ENCODE data around the gene TEX48.

Gene TEX48

GRCh38 chr9:114690308-114690707 is 8.3 kb upstream of the TEX48 start:
- Histone ChIP-seq H3K4me3 (ENCODE audit: low read depth, low read length) (no peak overlapping the region), H4K8ac (ENCODE audit: low read depth, low read length) (no peak overlapping the region)

GRCh38 chr9:114689813-114690212 is 7.8 kb upstream of the TEX48 start:
- no peak overlapping the region for H2AK5ac ChIP-seq (ENCODE audit: low read length)
- no peak overlapping the region for H3K4ac ChIP-seq (ENCODE audit: low read depth, low read length)
- H3K18ac ChIP-seq (ENCODE audit: low read length), result no peak overlapping the region
- no peak overlapping the region for H3K14ac ChIP-seq (ENCODE audit: low read length)
- peaks cover 2% of the 10 kb centered on the region for H3K79me1 ChIP-seq (ENCODE audit: low read length)
- no peaks in the 10 kb centered on the region for H3K9me3 ChIP-seq (ENCODE audit: insufficient read depth, low read depth, low read length)
- H2BK120ac ChIP-seq (ENCODE audit: insufficient read depth, low read length, poor library complexity), result no peak overlapping the region
- no peak overlapping the region for H2AFZ ChIP-seq (ENCODE audit: insufficient read depth, low read length, poor library complexity)
- DNase-seq, result no peak
- H3K27me3 ChIP-seq (ENCODE audit: insufficient read depth, low read length), result no peaks in the 10 kb centered on the region
- peaks cover 0 to 2% of the 10 kb centered on the region in 2 experiments for H3K4me1 ChIP-seq (ENCODE audit: control insufficient read depth in 1 of 2, insufficient read depth in 2 of 2, low read length in 2 of 2)
- no peak overlapping the region for H3K4me3 ChIP-seq (ENCODE audit: low read depth, low read length)
- no peaks in the 10 kb centered on the region for H3K79me2 ChIP-seq (ENCODE audit: control insufficient read depth, insufficient read depth, low read length, poor library complexity)
- H3K4me2 ChIP-seq (ENCODE audit: low read length), result no peak overlapping the region
- H3K36me3 ChIP-seq (ENCODE audit: control insufficient read depth in 1 of 2, insufficient read depth in 2 of 2, low read length in 2 of 2), result no peaks in the 10 kb centered on the region
- H4K91ac ChIP-seq (ENCODE audit: low read depth, low read length), result no peak overlapping the region
- whole genome bisulfite sequencing (ENCODE audit: extremely low coverage, insufficient coverage, insufficient read length), result no CpG with 5 or more reads among the region's 7 CpGs
- no peak overlapping the region for H4K12ac ChIP-seq (ENCODE audit: low read depth, low read length)
- H4K8ac ChIP-seq (ENCODE audit: low read depth, low read length), result no peak overlapping the region
- H2BK5ac ChIP-seq (ENCODE audit: low read depth, low read length, poor library complexity), result no peak overlapping the region
- H3K23ac ChIP-seq (ENCODE audit: low read length), result no peak overlapping the region
- no peak overlapping the region for H3K27ac ChIP-seq (ENCODE audit: low read depth, low read length)
- H3K9ac ChIP-seq (ENCODE audit: low read length), result no peak overlapping the region
- H2BK12ac ChIP-seq (ENCODE audit: low read length), result no peak overlapping the region

More at GRCh38 chr9:114690308-114690707, 8.3 kb upstream of the TEX48 start:
- Histone ChIP-seq H3K14ac (ENCODE audit: low read length) (no peak overlapping the region), H3K27ac (ENCODE audit: low read depth, low read length) (no peak overlapping the region), H4K12ac (ENCODE audit: low read depth, low read length) (no peak overlapping the region), H4K91ac (ENCODE audit: low read depth, low read length) (no peak overlapping the region), H3K23ac (ENCODE audit: low read length) (no peak overlapping the region), H3K36me3 (ENCODE audit: control insufficient read depth in 1 of 2, insufficient read depth in 2 of 2, low read length in 2 of 2) (no peaks in the 10 kb centered on the region), H2AK5ac (ENCODE audit: low read length) (no peak overlapping the region), H3K18ac (ENCODE audit: low read length) (no peak overlapping the region), H3K79me2 (ENCODE audit: control insufficient read depth, insufficient read depth, low read length, poor library complexity) (no peaks in the 10 kb centered on the region), H3K4ac (ENCODE audit: low read depth, low read length) (no peak overlapping the region), H3K4me2 (ENCODE audit: low read length) (no peak overlapping the region), H2BK120ac (ENCODE audit: insufficient read depth, low read length, poor library complexity) (no peak overlapping the region), H3K79me1 (ENCODE audit: low read length) (peaks cover 2% of the 10 kb centered on the region), H2BK5ac (ENCODE audit: low read depth, low read length, poor library complexity) (no peak overlapping the region), H3K4me1 (ENCODE audit: control insufficient read depth in 1 of 2, insufficient read depth in 2 of 2, low read length in 2 of 2) (peaks cover 0 to 2% of the 10 kb centered on the region in 2 experiments), H3K27me3 (ENCODE audit: insufficient read depth, low read length) (no peaks in the 10 kb centered on the region), H2AFZ (ENCODE audit: insufficient read depth, low read length, poor library complexity) (no peak overlapping the region), H2BK12ac (ENCODE audit: low read length) (no peak overlapping the region), H3K9me3 (ENCODE audit: insufficient read depth, low read depth, low read length) (no peaks in the 10 kb centered on the region), H3K9ac (ENCODE audit: low read length) (no peak overlapping the region)
- WGBS (ENCODE audit: extremely low coverage, insufficient coverage, insufficient read length), result no CpG with 5 or more reads among the region's 4 CpGs
- DNase-seq, result no peak

- Histone ChIP-seq H3K79me1 (ENCODE audit: low read length) (peaks cover 2% of the 10 kb centered on the region), H3K23ac (ENCODE audit: low read length) (no peak overlapping the region), H2BK12ac (ENCODE audit: low read length) (no peak overlapping the region), H3K4me3 (ENCODE audit: low read depth, low read length) (no peak overlapping the region), H2BK5ac (ENCODE audit: low read depth, low read length, poor library complexity) (no peak overlapping the region), H4K8ac (ENCODE audit: low read depth, low read length) (no peak overlapping the region), H3K14ac (ENCODE audit: low read length) (no peak overlapping the region), H3K4me1 (ENCODE audit: control insufficient read depth in 1 of 2, insufficient read depth in 2 of 2, low read length in 2 of 2) (peaks cover 0 to 2% of the 10 kb centered on the region in 2 experiments), H3K27me3 (ENCODE audit: insufficient read depth, low read length) (no peaks in the 10 kb centered on the region), H3K4me2 (ENCODE audit: low read length) (no peak overlapping the region), H3K9me3 (ENCODE audit: insufficient read depth, low read depth, low read length) (no peaks in the 10 kb centered on the region), H2AFZ (ENCODE audit: insufficient read depth, low read length, poor library complexity) (no peak overlapping the region), H3K36me3 (ENCODE audit: control insufficient read depth in 1 of 2, insufficient read depth in 2 of 2, low read length in 2 of 2) (no peaks in the 10 kb centered on the region), H2BK120ac (ENCODE audit: insufficient read depth, low read length, poor library complexity) (no peak overlapping the region), H4K91ac (ENCODE audit: low read depth, low read length) (no peak overlapping the region), H4K12ac (ENCODE audit: low read depth, low read length) (no peak overlapping the region), H3K79me2 (ENCODE audit: control insufficient read depth, insufficient read depth, low read length, poor library complexity) (no peaks in the 10 kb centered on the region), H3K27ac (ENCODE audit: low read depth, low read length) (no peak overlapping the region), H3K18ac (ENCODE audit: low read length) (no peak overlapping the region), H3K9ac (ENCODE audit: low read length) (no peak overlapping the region), H2AK5ac (ENCODE audit: low read length) (no peak overlapping the region), H3K4ac (ENCODE audit: low read depth, low read length) (no peak overlapping the region)
- WGBS (ENCODE audit: extremely low coverage, insufficient coverage, insufficient read length), result no CpG with 5 or more reads among the region's 3 CpGs
- no peak for DNase-seq
Measured at GRCh38 chr9:114688909-114689610, 7.1 kb upstream of the TEX48 start.

GRCh38 chr9:114688379-114688778 is 6.4 kb upstream of the TEX48 start:
- H2BK5ac ChIP-seq (ENCODE audit: low read depth, low read length, poor library complexity), result no peak overlapping the region
- no peaks in the 10 kb centered on the region for H3K9me3 ChIP-seq (ENCODE audit: insufficient read depth, low read depth, low read length)
- WGBS (ENCODE audit: extremely low coverage, insufficient coverage, insufficient read length), result no CpG with 5 or more reads among the region's 4 CpGs
- no peak overlapping the region for H3K4me2 ChIP-seq (ENCODE audit: low read length)
- H3K18ac ChIP-seq (ENCODE audit: low read length), result no peak overlapping the region
- no peak overlapping the region for H3K27ac ChIP-seq (ENCODE audit: low read depth, low read length)
- no peak overlapping the region for H3K14ac ChIP-seq (ENCODE audit: low read length)
- H2BK12ac ChIP-seq (ENCODE audit: low read length), result no peak overlapping the region
- no peak overlapping the region for H2AFZ ChIP-seq (ENCODE audit: insufficient read depth, low read length, poor library complexity)
- H2BK120ac ChIP-seq (ENCODE audit: insufficient read depth, low read length, poor library complexity), result no peak overlapping the region
- H3K79me2 ChIP-seq (ENCODE audit: control insufficient read depth, insufficient read depth, low read length, poor library complexity), result no peaks in the 10 kb centered on the region
- H4K91ac ChIP-seq (ENCODE audit: low read depth, low read length), result no peak overlapping the region
- no peak overlapping the region for H4K8ac ChIP-seq (ENCODE audit: low read depth, low read length)
- no peak for DNase-seq
- H3K9ac ChIP-seq (ENCODE audit: low read length), result no peak overlapping the region
- no peaks in the 10 kb centered on the region for H3K79me1 ChIP-seq (ENCODE audit: low read length)
- no peak overlapping the region for H3K23ac ChIP-seq (ENCODE audit: low read length)
- H2AK5ac ChIP-seq (ENCODE audit: low read length), result no peak overlapping the region
- no peak overlapping the region for H4K12ac ChIP-seq (ENCODE audit: low read depth, low read length)
- H3K36me3 ChIP-seq (ENCODE audit: control insufficient read depth in 1 of 2, insufficient read depth in 2 of 2, low read length in 2 of 2), result no peaks in the 10 kb centered on the region
- no peak overlapping the region for H3K4me3 ChIP-seq (ENCODE audit: low read depth, low read length)
- H3K4ac ChIP-seq (ENCODE audit: low read depth, low read length), result no peak overlapping the region
- no peaks in the 10 kb centered on the region for H3K27me3 ChIP-seq (ENCODE audit: insufficient read depth, low read length)
- H3K4me1 ChIP-seq (ENCODE audit: control insufficient read depth in 1 of 2, insufficient read depth in 2 of 2, low read length in 2 of 2), result peaks cover 0 to 2% of the 10 kb centered on the region in 2 experiments

Measured in trophoblast cell (in vitro differentiated cells and primary cell).